UCSD-AML1 (cell line): ENCODE data around the gene MYBPC2.
"Not testable (repeated sequence)": the region's sequence is repeated elsewhere in the genome, so short reads cannot be mapped to it uniquely, and the experiment has no call there.

Experiments
- DNase-seq: peaks from one replicate; lab custom pipeline; 2025; ENCODE audit not compliant: unreplicated experiment; lab: John Stamatoyannopoulos, UW

MYBPC2 gene

GRCh38 chr19:50432221-50433028, at the start of gene MYBPC2:
Gene MYBPC2, plus strand, starts transcription at chr19:50432892. Its CDS starts 62 bp downstream, at chr19:50432954.
- no peak for DNase-seq

- no peak for DNase-seq
Observed at GRCh38 chr19:50383001-50383851, 49.5 kb upstream of the MYBPC2 start.

- DNase-seq, result peak; percentile 98
Observed at GRCh38 chr19:50383852-50384684, 48.6 kb upstream of the MYBPC2 start, which contains the start of gene POLD1. Gene POLD1, plus strand, starts transcription at chr19:50384347. Its CDS starts 14,505 bp downstream, at chr19:50398852.

- DNase-seq, result peak; percentile 51
Observed at GRCh38 chr19:50384685-50385535, 47.8 kb upstream of the MYBPC2 start.

GRCh38 chr19:50387176-50387867, 45.4 kb upstream of the MYBPC2 start:
- peak; percentile 19 for DNase-seq

GRCh38 chr19:50387868-50388245, 44.8 kb upstream of the MYBPC2 start:
- DNase-seq, result no peak

GRCh38 chr19:50390295-50390694, 42.4 kb upstream of the MYBPC2 start:
- DNase-seq, result not testable (repeated sequence)

- DNase-seq, result not testable (repeated sequence)
Observed at GRCh38 chr19:50390952-50391351, 41.7 kb upstream of the MYBPC2 start.

- no peak for DNase-seq
Observed at GRCh38 chr19:50392759-50393158, 39.9 kb upstream of the MYBPC2 start.

GRCh38 chr19:50393589-50393988, 39.1 kb upstream of the MYBPC2 start:
- no peak for DNase-seq

GRCh38 chr19:50394017-50394416, 38.7 kb upstream of the MYBPC2 start:
- DNase-seq, result no peak

GRCh38 chr19:50398675-50399367, 33.9 kb upstream of the MYBPC2 start:
- no peak for DNase-seq

- no peak for DNase-seq
Observed at GRCh38 chr19:50399368-50399745, 33.3 kb upstream of the MYBPC2 start.

- DNase-seq, result no peak
Observed at GRCh38 chr19:50401605-50402450, 30.9 kb upstream of the MYBPC2 start.

- no peak for DNase-seq
Observed at GRCh38 chr19:50402544-50403301, 30.0 kb upstream of the MYBPC2 start.

GRCh38 chr19:50406156-50406820, 26.4 kb upstream of the MYBPC2 start:
- DNase-seq, result no peak

GRCh38 chr19:50406829-50407228, 25.9 kb upstream of the MYBPC2 start:
- DNase-seq, result no peak
